Gastroesophageal sphincter (tissue), 4 donors: ENCODE results near the gene BCL2L12. TPM values are rescaled to one million over a fixed set of nuclear protein-coding genes. Genes with fewer than 3 reads are reported as not detected.

Experiments used
- ATAC-seq: fragments of 150-250 bp; one replicate; pipeline ENCODE4 v1.9.1; 2016; ENCODE audit warnings: mild to moderate bottlenecking, moderate library complexity
- H3K27ac ChIP-seq, 4 donors: fragments of 200-600 bp; sonication (generic) in 3 of 4; 1 replicate in 3 of 4; 2 replicates in 1 of 4; pipeline ENCODE4 v1.5.1; 2016 to 2019
- H3K27me3 ChIP-seq: fragments of 200-600 bp; sonication (generic); one replicate; pipeline ENCODE4 v1.5.1; 2019
- H3K36me3 ChIP-seq, 2 donors: fragments of 200-600 bp; sonication (generic); one replicate each; pipeline ENCODE4 v1.5.1; 2019; ENCODE audit warnings: control low read depth in 1 of 2
- H3K4me1 ChIP-seq, 3 donors: fragments of 200-600 bp; sonication (generic); 1 replicate in 2 of 3; 2 replicates in 1 of 3; pipeline ENCODE4 v1.5.1; 2016 to 2019; ENCODE audit warnings: control low read depth in 2 of 3
- H3K4me3 ChIP-seq, 2 donors: fragments of 200-600 bp; sonication (generic); one replicate each; pipeline ENCODE4 v1.5.1; 2019; ENCODE audit warnings: mild to moderate bottlenecking in 1 of 2, moderate library complexity in 1 of 2
- H3K9me3 ChIP-seq, 3 donors: fragments of 200-600 bp; sonication (generic); one replicate each; pipeline ENCODE4 v1.5.1; 2017 to 2019; ENCODE audit warnings: control low read depth in 2 of 3
- CTCF ChIP-seq, 4 experiments: fragments of 200-600 bp in 2 of 4; fragments of 450-650 bp in 2 of 4; sonication (generic) in 1 of 4; IDR thresholded peaks; one replicate each; pipeline ENCODE4 v1.5.1; 2017 to 2019; ENCODE audit warnings: antibody characterized with exemption in 4 of 4, mild to moderate bottlenecking in 2 of 4, moderate library complexity in 2 of 4
- EP300 ChIP-seq: sonication (generic); formaldehyde crosslinking; IDR thresholded peaks from one replicate; pipeline ENCODE4 v1.6.1; 2017; ENCODE audit warnings: antibody characterized with exemption, mild to moderate bottlenecking
- POLR2A ChIP-seq, 2 donors: fragments of 450-650 bp; IDR thresholded peaks; one replicate each; pipeline ENCODE4 v1.6.1; 2017; ENCODE audit warnings: antibody characterized with exemption in 2 of 2, mild to moderate bottlenecking in 2 of 2, moderate library complexity in 1 of 2
- POLR2AphosphoS5 ChIP-seq: sonication (generic); formaldehyde crosslinking; IDR thresholded peaks from one replicate; pipeline ENCODE4 v1.6.1; 2017; ENCODE audit warnings: antibody characterized with exemption
- WGBS, 2 donors: methylation state at CpG; one replicate each; pipeline ENCODE4 v1.1.5; 2018; ENCODE audit warnings: low coverage in 1 of 2; 5-methylcytosine and 5-hydroxymethylcytosine counted together
- total RNA-seq, 4 donors: library from RNA; depleted of rRNA; stranded (reverse); fragments of >200 nt; gene quantifications; one replicate each; pipeline ENCODE4 v1.1.0, GENCODE V29; 2016

BCL2L12 gene
- total RNA-seq, 4 donors from 2014 or later: 3.3 to 7.9 (median 6.4) TPM

GRCh38 chr19:49635530-49636232, 30.1 kb upstream of the BCL2L12 start:
- H3K4me1 ChIP-seq: peaks cover 0 to 61% (median 17%) of the 10 kb centered on the region in 3 donors
- peaks cover 0 to 23% of the 10 kb centered on the region in 2 donors for H3K36me3 ChIP-seq
- H3K9me3 ChIP-seq: no peaks in the 10 kb centered on the region
- WGBS, 2 donors: 40 to 70% methylated on average over 2 to 10 of the region's 24 CpGs
- no peak overlapping the region for H3K4me3 ChIP-seq
- peak overlapping the region in 3 of 4 donors; percentile 44 to 56 (median 48) for H3K27ac ChIP-seq
- ATAC-seq: no peak
- no peaks in the 10 kb centered on the region for H3K27me3 ChIP-seq
- TF ChIP-seq CTCF (IDR thresholded peaks at IDR 0.05): no peak
- no peak for TF ChIP-seq EP300
- TF ChIP-seq POLR2AphosphoS5: no peak

GRCh38 chr19:49636233-49636932, 29.4 kb upstream of the BCL2L12 start:
- 72 to 85% methylated on average over 4 to 23 of the region's 30 CpGs for WGBS, 2 donors
- no peak for ATAC-seq
- peak overlapping the region in 3 of 4 donors; percentile 44 to 56 (median 48) for H3K27ac ChIP-seq
- peaks cover 0 to 23% of the 10 kb centered on the region in 2 donors for H3K36me3 ChIP-seq
- TF ChIP-seq CTCF (IDR thresholded peaks at IDR 0.05): no peak
- no peak for TF ChIP-seq POLR2A (IDR thresholded peaks at IDR 0.05)
- no peak for TF ChIP-seq POLR2AphosphoS5
- TF ChIP-seq EP300: no peak
- no peak overlapping the region for H3K4me3 ChIP-seq
- no peaks in the 10 kb centered on the region for H3K9me3 ChIP-seq
- H3K4me1 ChIP-seq: peaks cover 0 to 61% (median 11%) of the 10 kb centered on the region in 3 donors
- H3K27me3 ChIP-seq: no peaks in the 10 kb centered on the region

GRCh38 chr19:49637821-49638738, 27.7 kb upstream of the BCL2L12 start:
- Histone ChIP-seq H3K27ac (peak overlapping the region; percentile 95 to 100 (median 100)), H3K4me3 (peak overlapping the region; percentile 76 to 91), H3K4me1 (peaks cover 0 to 62% (median 14%) of the 10 kb centered on the region in 3 donors), H3K9me3 (no peaks in the 10 kb centered on the region), H3K27me3 (no peaks in the 10 kb centered on the region), H3K36me3 (peaks cover 0 to 23% of the 10 kb centered on the region in 2 donors)
- TF ChIP-seq POLR2AphosphoS5 (peak; percentile 51), CTCF (IDR thresholded peaks at IDR 0.05) (no peak)
- ATAC-seq: peak; percentile 17
- 5 to 8% methylated on average over 8 to 11 of the region's 19 CpGs for WGBS, 2 donors

GRCh38 chr19:49639401-49640112, 26.2 kb upstream of the BCL2L12 start:
- WGBS, 2 donors: 2 to 3% methylated on average over 6 to 11 of the region's 31 CpGs
- H3K9me3 ChIP-seq: no peaks in the 10 kb centered on the region
- ATAC-seq: no peak
- H3K27ac ChIP-seq: peak overlapping the region; percentile 95 to 100 (median 100)
- H3K4me3 ChIP-seq: peak overlapping the region; percentile 76 to 91
- TF ChIP-seq EP300 (no peak), POLR2A (IDR thresholded peaks at IDR 0.05) (peak; percentile 74 to 85), POLR2AphosphoS5 (no peak), CTCF (IDR thresholded peaks at IDR 0.05) (no peak)
- peaks cover 0 to 77% (median 25%) of the 10 kb centered on the region in 3 donors for H3K4me1 ChIP-seq
- H3K27me3 ChIP-seq: no peaks in the 10 kb centered on the region
- peaks cover 0 to 23% of the 10 kb centered on the region in 2 donors for H3K36me3 ChIP-seq
